ENCODE measurements around the gene INPP4B. TPM values are rescaled to one million over a fixed set of nuclear protein-coding genes. Genes with fewer than 3 reads are reported as not detected.
A peak's percentile ranks its signal among the peaks of the same experiment; 100 is the strongest.

Gene INPP4B
- polyA plus RNA-seq, 1 experiment: 18.1 TPM

DNA sequence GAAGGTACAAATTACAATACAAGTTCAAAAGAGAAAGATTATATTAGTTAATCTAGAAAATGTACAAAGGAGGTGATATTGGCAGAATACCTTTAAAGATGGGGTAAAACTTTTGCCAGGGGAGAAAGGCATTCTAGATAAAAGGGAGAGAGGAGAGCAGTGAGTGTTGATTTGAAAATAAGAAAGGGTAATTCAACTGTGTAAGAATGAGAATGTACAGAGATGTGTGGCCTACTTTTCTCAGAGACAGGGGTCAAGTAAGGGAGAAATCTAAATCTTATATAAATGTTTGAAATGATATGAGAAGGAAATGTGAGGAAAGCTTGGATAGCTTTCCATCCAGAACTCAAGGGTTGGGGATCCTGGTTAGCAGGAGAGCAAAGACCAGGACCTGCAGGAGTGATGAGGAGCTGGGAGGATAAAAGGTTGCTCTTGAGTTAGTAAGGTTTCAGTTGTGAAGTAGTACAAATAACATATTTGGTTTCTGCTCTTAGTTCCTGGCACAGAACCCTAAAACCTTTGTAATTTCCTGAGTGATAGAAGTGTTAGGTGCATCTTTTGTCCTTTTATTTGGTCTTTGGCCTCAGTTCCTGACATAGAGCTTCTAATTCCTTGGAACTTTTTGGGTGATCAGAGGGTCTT, 489.9 kb downstream of the INPP4B start:
- ChIA-PET POLR2A (no interaction called here), CTCF (interaction anchor here (0.6 to 1.5 kb wide), 4 partner anchors 9 to 477 kb away, joined by 3 read pairs; no protein-coding TSS in a partner anchor)
- H3K4me3 ChIP-seq (ENCODE audit: low read depth, low read length): no peak overlapping the region
- H3K27me3 ChIP-seq (ENCODE audit: control insufficient read depth, insufficient read depth, low read length): no peaks in the 10 kb centered on the region
- TF ChIP-seq, protein P1, sequence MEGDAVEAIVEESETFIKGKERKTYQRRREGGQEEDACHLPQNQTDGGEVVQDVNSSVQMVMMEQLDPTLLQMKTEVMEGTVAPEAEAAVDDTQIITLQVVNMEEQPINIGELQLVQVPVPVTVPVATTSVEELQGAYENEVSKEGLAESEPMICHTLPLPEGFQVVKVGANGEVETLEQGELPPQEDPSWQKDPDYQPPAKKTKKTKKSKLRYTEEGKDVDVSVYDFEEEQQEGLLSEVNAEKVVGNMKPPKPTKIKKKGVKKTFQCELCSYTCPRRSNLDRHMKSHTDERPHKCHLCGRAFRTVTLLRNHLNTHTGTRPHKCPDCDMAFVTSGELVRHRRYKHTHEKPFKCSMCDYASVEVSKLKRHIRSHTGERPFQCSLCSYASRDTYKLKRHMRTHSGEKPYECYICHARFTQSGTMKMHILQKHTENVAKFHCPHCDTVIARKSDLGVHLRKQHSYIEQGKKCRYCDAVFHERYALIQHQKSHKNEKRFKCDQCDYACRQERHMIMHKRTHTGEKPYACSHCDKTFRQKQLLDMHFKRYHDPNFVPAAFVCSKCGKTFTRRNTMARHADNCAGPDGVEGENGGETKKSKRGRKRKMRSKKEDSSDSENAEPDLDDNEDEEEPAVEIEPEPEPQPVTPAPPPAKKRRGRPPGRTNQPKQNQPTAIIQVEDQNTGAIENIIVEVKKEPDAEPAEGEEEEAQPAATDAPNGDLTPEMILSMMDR (IDR thresholded peaks at IDR 0.05; ENCODE audit: insufficient read depth, low read depth, low read length): no peak
- DNase-seq (ENCODE audit: low read depth): no peak
- H3K36me3 ChIP-seq (ENCODE audit: control insufficient read depth, insufficient read depth, low read length): no peaks in the 10 kb centered on the region

DNA sequence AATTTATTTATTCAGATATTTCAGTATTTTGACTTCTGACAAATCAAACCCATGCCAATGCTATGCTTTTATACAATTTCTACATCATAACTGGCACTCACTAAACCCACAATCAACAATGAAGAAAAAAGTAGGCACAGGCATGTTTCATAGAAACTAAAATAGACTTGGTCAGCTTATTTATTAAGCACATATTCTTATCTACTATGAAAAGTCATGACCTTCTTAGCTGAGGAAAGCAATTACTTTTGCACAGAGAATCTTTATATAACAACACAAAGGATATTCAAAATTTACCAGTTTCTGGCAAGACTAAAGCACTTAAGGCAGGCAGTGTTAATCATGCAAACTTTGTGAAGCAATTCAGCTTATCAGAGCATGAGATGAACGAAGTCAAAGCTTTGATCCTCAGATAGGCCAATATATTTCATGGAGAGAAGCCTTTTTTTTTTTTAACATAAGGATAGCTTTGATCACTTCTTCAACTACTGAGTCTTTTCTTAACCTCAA, 490.6 kb downstream of the INPP4B start:
- ChIA-PET CTCF (interaction anchor here (0.6 to 1.5 kb wide), 2 partner anchors 50 to 478 kb away, joined by 3 read pairs; no protein-coding TSS in a partner anchor), POLR2A (no interaction called here)
- TF ChIP-seq, protein P1 (IDR thresholded peaks at IDR 0.05; ENCODE audit: insufficient read depth, low read depth, low read length): no peak
- Histone ChIP-seq H3K4me3 (ENCODE audit: low read depth, low read length) (no peak overlapping the region), H3K27me3 (ENCODE audit: control insufficient read depth, insufficient read depth, low read length) (no peaks in the 10 kb centered on the region), H3K36me3 (ENCODE audit: control insufficient read depth, insufficient read depth, low read length) (no peaks in the 10 kb centered on the region)
- no peak for DNase-seq (ENCODE audit: low read depth)

DNA sequence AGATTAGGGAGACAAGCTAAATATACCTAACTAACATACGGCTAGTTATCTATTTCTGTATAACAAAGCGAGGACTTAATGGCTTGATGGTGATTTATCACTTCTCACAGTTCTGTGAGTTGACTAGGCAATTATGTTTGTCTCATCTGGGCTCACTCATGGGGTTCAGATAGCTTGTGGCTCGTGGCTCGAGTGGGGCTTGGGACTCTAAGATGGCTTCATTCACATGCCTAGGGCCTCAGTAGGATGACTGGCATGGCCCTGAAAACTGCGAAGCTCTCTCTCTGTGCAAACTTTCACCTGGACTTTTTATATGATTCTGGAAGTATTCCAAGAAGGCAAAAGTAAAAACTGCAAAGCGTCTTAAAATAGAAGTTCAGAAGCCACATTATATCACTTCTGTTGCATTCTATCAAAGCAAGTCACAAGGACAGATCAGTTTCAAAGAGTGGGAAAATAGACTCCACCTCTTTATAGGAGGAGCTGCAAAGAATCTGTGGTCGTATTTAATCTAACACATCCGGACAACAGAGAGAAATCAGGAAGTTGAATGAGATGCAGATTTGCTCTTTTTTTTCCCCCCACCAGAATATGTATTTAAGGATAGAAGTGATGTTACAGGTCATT, 491.2 kb downstream of the INPP4B start:
- ChIA-PET POLR2A (no interaction called here), CTCF (interaction anchor here (0.8 to 2.6 kb wide), 4 partner anchors 11 to 480 kb away, joined by 3 to 15 read pairs (median 10); no protein-coding TSS in a partner anchor)

DNA sequence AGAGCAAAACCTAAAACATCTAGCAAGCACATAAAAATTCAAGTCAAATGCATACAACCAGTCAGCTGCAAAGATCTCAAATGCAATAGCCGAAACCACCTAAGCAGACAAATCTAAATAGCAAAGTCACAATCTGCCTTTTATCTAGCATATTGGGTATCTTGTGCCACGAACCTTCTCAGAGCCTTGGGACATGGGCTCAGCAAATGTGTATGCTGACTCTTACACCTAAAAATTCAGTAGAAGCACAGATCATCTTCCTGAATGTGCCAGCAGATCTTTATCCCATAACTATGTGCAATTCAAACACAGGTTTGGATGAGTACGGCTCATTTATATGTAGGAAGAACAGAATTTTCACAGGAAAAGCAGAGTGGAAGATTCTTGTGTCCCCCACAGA, 492.1 kb downstream of the INPP4B start:
- TF ChIP-seq, protein P1 (IDR thresholded peaks at IDR 0.05; ENCODE audit: insufficient read depth, low read depth, low read length): no peak
- ChIA-PET POLR2A (no interaction called here), CTCF (interaction anchor here (0.9 to 2.6 kb wide), 8 partner anchors 10 to 253 kb away, joined by 3 to 15 read pairs (median 5); no protein-coding TSS in a partner anchor)
- Histone ChIP-seq H3K36me3 (ENCODE audit: control insufficient read depth, insufficient read depth, low read length) (no peaks in the 10 kb centered on the region), H3K27me3 (ENCODE audit: control insufficient read depth, insufficient read depth, low read length) (no peaks in the 10 kb centered on the region), H3K4me3 (ENCODE audit: low read depth, low read length) (no peak overlapping the region)
- DNase-seq (ENCODE audit: low read depth): no peak

More for the DNA sequence above, 491.2 kb downstream of the INPP4B start:
- Histone ChIP-seq H3K4me3 (ENCODE audit: low read depth, low read length) (no peak overlapping the region), H3K27me3 (ENCODE audit: control insufficient read depth, insufficient read depth, low read length) (no peaks in the 10 kb centered on the region), H3K36me3 (ENCODE audit: control insufficient read depth, insufficient read depth, low read length) (no peaks in the 10 kb centered on the region)
- TF ChIP-seq, protein P1 (IDR thresholded peaks at IDR 0.05; ENCODE audit: insufficient read depth, low read depth, low read length): no peak
- no peak for DNase-seq (ENCODE audit: low read depth)

DNA sequence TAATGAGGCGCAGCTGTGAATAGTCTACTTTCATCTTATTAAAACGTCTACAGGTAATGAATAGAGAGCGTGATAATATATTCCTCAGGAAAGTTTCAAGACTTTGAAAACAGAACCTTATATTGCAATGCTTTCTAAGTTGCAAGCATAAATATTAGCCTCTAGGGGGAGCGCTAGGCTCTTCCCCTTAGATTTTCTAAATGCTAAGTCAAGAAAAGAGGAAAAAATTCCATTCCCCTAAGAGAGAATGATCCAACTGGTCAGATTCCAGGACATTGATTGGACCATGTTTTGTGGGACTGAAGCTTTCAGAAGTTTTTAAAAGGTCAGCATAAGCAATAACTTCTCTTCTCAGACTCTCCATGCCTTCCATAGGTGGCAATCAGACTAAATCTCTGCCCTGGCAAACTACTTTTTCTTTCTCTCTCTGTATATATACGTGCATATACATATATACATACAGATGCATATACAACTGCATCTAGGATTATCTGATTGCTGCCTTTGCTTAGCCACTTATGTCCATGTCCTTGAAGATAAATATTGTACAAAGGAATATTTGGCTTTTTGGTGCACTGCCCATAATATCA, 492.9 kb downstream of the INPP4B start:
- TF ChIP-seq, protein P1 (IDR thresholded peaks at IDR 0.05; ENCODE audit: insufficient read depth, low read depth, low read length): peak; percentile 82
- no peak for DNase-seq (ENCODE audit: low read depth)
- POLR2A ChIA-PET: interaction anchor here (0.6 kb wide), 2 partner anchors 111 to 493 kb away, joined by 3 to 5 read pairs; partner anchors contain the start of gene INPP4B
- CTCF ChIA-PET: interaction anchor here (0.8 to 2.6 kb wide), 13 partner anchors 9 to 480 kb away, joined by 3 to 15 read pairs (median 4); no protein-coding TSS in a partner anchor
- no peaks in the 10 kb centered on the region for H3K36me3 ChIP-seq (ENCODE audit: control insufficient read depth, insufficient read depth, low read length)
- H3K27me3 ChIP-seq (ENCODE audit: control insufficient read depth, insufficient read depth, low read length): no peaks in the 10 kb centered on the region
- H3K4me3 ChIP-seq (ENCODE audit: low read depth, low read length): no peak overlapping the region
